Cardiac muscle cell (in vitro differentiated cells and primary cell): ENCODE results near the gene SLC50A1. TPM values are rescaled to one million over a fixed set of nuclear protein-coding genes. Genes with fewer than 3 reads are reported as not detected.

ENCODE experiments used
- DNase-seq, 2 donors: peaks; one replicate each; pipeline versions ENCODE4 v3.0.0 to v3.0.0-alpha.2; 2010 to 2017; ENCODE audit warnings: low read depth in 1 of 2, low spot score in 1 of 2
- H3K27ac ChIP-seq: fragments of 200-600 bp; sonication (generic); 2 replicates; pipeline ENCODE4 v1.5.1; 2016
- H3K27me3 ChIP-seq: fragments of 200-600 bp; sonication (generic); 2 replicates; pipeline ENCODE4 v1.6.0; 2016; ENCODE audit warnings: control low read depth
- H3K36me3 ChIP-seq: fragments of 200-600 bp; sonication (generic); 2 replicates; pipeline ENCODE4 v1.5.1; 2016; ENCODE audit warnings: control low read depth
- H3K4me1 ChIP-seq: fragments of 200-600 bp; sonication (generic); 2 replicates; pipeline ENCODE4 v1.8.1; 2017; ENCODE audit warnings: low read depth, mild to moderate bottlenecking, mixed run types
- H3K4me3 ChIP-seq: fragments of 200-600 bp; sonication (generic); 2 replicates; pipeline ENCODE4 v1.5.1; 2016; ENCODE audit warnings: mild to moderate bottlenecking
- H3K9me3 ChIP-seq: fragments of 200-600 bp; sonication (generic); 2 replicates; pipeline ENCODE4 v1.5.1; 2017; ENCODE audit warnings: low read depth, mild to moderate bottlenecking, control low read depth
- polyA plus RNA-seq: library from polyadenylated mRNA; unstranded; fragments of >200 nt; fragmentation: Nextera tagmentation; extraction: Ambion mirVana; gene quantifications from 2 replicates; pipeline ENCODE4 v1.2.1, GENCODE V29; 2016
- total RNA-seq: library from RNA; depleted of rRNA; stranded (reverse); fragments of >200 nt; gene quantifications from 2 replicates; pipeline ENCODE4 v1.2.3, GENCODE V29; 2016
- TF ChIP-seq, protein P1 (sequence below): IDR thresholded peaks from 2 replicates; pipeline ENCODE4 v1.5.1; 2012; ENCODE audit warnings: low read depth, mild to moderate bottlenecking, low read length

The SLC50A1 gene
- total and polyA plus RNA-seq, 2 experiments from 2014 or later = 18.4 to 50.7 TPM

DNA sequence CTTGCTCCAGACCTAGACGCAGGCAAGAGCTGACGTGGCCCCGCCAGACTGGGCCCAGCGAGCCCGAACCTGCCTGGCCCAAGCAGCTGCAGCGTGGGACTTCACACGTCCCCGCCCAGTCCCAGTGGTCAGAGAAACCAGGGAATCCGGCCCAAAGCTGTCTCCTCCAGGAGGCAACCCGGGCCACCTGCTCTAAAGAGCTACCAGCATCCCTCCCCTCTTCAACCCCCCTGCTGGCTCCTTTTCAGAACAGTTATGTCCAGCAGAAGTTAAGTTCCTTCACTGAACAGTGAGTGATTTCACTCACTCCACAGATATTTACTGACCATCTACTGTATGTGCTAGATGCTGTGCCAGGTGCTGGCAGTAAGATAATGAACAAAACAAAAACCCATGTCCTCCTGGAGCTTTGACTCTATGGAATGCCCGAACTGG, 10.1 kb upstream of the SLC50A1 start:
- no peak overlapping the region for H3K4me3 ChIP-seq
- peaks cover 12% of the 10 kb centered on the region for H3K27me3 ChIP-seq
- H3K27ac ChIP-seq = no peak overlapping the region
- H3K36me3 ChIP-seq = no peaks in the 10 kb centered on the region
- no peaks in the 10 kb centered on the region for H3K9me3 ChIP-seq
- TF ChIP-seq, protein P1, sequence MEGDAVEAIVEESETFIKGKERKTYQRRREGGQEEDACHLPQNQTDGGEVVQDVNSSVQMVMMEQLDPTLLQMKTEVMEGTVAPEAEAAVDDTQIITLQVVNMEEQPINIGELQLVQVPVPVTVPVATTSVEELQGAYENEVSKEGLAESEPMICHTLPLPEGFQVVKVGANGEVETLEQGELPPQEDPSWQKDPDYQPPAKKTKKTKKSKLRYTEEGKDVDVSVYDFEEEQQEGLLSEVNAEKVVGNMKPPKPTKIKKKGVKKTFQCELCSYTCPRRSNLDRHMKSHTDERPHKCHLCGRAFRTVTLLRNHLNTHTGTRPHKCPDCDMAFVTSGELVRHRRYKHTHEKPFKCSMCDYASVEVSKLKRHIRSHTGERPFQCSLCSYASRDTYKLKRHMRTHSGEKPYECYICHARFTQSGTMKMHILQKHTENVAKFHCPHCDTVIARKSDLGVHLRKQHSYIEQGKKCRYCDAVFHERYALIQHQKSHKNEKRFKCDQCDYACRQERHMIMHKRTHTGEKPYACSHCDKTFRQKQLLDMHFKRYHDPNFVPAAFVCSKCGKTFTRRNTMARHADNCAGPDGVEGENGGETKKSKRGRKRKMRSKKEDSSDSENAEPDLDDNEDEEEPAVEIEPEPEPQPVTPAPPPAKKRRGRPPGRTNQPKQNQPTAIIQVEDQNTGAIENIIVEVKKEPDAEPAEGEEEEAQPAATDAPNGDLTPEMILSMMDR = no peak
- peaks cover 21% of the 10 kb centered on the region for H3K4me1 ChIP-seq
- DNase-seq = no peak

DNA sequence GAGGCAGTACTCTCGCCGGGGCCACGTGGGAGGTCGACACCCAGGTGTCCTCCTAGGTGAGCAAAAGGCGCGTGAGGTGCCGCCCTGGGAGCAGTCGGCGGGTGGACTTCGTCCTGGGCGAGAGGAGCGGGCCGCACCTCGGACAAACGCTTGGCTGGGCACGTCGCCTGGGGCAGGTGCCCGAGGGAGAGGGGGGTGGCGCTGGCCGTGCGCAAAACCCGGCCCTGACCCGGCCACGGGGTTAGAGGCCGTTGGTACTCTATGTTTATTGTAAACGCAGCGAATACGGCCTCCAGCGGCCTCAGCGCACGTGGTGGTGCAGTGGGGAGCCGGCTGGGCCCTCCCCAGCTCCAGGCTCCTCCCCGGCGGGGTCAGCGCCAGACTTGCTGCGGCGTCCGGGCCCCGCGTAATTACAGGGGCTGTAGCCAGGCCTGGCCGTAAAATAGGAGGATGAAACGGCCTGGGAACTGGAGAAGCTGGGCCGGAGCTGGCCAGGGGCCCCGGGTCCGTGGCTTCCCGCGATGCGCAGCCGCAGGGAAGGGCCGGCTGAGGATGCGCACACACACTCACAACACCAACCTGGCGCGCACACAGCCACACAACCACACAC, 9.6 kb upstream of the SLC50A1 start:
- TF ChIP-seq, protein P1 = no peak
- peak in 1 of 2 donors; percentile 76 for DNase-seq
- no peak overlapping the region for H3K27ac ChIP-seq
- no peaks in the 10 kb centered on the region for H3K36me3 ChIP-seq
- peak overlapping the region; percentile 59 for H3K4me3 ChIP-seq
- H3K27me3 ChIP-seq = peaks cover 12% of the 10 kb centered on the region
- peaks cover 24% of the 10 kb centered on the region for H3K4me1 ChIP-seq
- no peaks in the 10 kb centered on the region for H3K9me3 ChIP-seq

DNA sequence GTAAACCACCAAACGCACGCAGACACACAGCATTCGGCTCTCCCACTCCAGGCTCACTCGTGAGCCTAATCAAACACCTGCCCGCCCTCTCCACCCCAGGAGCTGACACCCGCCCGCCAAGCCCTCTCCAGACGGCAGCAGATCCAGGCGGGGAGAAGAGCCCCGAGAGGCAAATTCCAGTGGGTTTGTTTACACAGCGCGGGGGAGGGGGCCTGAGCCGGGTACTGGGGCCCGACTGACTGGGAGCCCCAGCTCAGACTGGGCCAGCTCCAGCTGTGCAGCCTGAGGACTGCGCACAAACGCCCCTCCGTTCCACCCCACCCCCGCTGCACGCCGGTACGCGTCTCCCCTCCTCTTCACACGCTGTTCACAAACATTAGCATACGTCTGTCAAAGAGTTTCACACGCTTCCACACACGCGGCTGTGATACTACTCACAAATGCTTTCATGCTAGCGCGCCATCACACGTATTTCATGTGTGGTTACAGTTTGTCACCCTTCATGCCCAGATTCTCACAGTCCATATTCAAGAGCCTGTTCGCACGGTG, 9.0 kb upstream of the SLC50A1 start:
- DNase-seq = peak; percentile 35 to 54
- TF ChIP-seq, protein P1 = no peak
- H3K27ac ChIP-seq = no peak overlapping the region
- peaks cover 24% of the 10 kb centered on the region for H3K4me1 ChIP-seq
- H3K9me3 ChIP-seq = no peaks in the 10 kb centered on the region
- H3K36me3 ChIP-seq = peaks cover 3% of the 10 kb centered on the region
- peaks cover 12% of the 10 kb centered on the region for H3K27me3 ChIP-seq
- peak overlapping the region; percentile 59 for H3K4me3 ChIP-seq

DNA sequence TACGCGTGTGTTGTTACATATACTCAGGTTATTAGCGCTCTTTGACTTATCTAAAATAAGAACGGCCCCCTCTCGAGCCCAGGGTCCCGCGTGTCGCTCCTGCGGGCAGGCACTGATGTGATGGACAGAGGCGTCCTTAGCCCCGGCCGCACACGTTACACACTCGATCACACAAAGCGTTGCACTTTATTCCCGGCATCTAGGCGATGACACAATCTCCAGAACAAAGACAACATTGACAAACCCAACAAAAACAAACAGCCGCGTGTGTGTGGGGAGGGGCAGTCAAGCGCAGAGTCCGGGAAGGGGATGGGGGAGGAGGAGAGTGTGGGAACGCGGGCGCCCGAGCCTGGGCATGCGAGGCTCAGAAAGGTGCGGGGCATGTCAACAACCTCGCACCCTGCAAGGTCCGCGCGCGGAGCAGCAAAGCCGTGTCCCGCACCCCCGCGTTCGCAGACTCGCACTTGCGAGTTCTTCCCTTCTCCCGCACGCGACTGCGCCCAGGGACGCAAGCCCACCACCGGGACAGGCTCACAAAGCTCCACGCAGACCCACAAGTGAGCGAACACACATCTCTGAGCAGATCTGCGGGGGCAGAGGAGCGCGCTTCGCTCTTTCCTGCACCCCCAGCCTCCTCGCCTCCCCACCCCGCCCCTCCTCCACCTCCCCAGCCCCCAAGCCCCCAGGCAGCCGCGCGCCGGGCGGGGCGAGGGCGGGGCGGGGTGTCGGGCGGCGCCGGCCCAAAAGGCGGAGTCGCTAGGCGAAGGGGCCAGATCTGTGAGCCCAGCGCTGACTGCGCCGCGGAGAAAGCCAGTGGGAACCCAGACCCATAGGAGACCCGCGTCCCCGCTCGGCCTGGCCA, 8.3 kb upstream of the SLC50A1 start, which contains the start of gene EFNA1:
Gene EFNA1 (plus strand): TSS at position 772 of the 862 bp plus-strand sequence. CDS start 102 bp downstream, outside the sequence.
- peak within 1 kb of the TSS; percentile 98 for H3K27ac ChIP-seq
- DNase-seq = peak; percentile 81 to 82
- H3K27me3 ChIP-seq = peaks cover 12% of the 10 kb centered on the region
- TF ChIP-seq, protein P1 = no peak
- peak within 1 kb of the TSS; percentile 59 for H3K4me3 ChIP-seq
- H3K9me3 ChIP-seq = no peaks in the 10 kb centered on the region
- H3K4me1 ChIP-seq = peaks cover 24% of the 10 kb centered on the region
- H3K36me3 ChIP-seq = peaks cover 10% of the 10 kb centered on the region

DNA sequence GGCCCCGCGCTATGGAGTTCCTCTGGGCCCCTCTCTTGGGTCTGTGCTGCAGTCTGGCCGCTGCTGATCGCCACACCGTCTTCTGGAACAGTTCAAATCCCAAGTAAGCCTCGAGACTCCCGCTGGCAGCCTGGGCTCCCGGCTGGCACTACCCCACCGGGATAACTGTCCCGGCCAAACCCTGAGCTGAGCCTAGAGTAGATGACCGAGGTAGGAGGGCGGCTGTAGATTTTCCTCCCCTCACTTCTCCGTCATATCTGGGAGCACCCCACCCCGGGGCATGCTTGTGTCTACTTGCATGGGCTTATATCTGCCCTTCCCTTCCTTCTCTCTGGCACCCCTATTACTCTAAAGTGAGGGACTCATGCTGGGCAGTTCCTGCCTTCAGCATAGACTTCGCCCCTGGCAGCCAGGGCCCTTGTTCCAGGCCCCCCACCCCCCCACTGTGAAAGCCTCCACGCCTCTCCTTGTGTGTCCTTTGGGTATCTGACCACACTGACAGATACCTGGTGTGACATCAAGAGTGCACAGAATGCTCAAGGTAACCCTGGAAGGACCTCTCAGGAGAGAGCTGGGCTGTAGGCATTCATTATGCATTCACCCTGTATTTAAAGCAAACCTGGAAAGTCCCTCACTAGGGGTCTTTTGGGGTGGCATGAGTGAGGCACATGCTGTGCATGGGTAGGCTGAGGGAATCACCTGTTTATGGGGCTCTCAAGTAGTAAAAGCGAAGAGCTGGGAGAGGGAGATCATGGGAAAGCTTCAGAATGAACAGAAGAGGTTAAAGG, 7.5 kb upstream of the SLC50A1 start:
- Histone ChIP-seq H3K27me3 (peaks cover 12% of the 10 kb centered on the region), H3K4me3 (peak overlapping the region; percentile 59), H3K4me1 (peaks cover 24% of the 10 kb centered on the region), H3K9me3 (no peaks in the 10 kb centered on the region), H3K36me3 (peaks cover 16% of the 10 kb centered on the region), H3K27ac (peak overlapping the region; percentile 98)
- TF ChIP-seq, protein P1 = no peak
- DNase-seq = no peak
